ENCODE data around the gene PICALM.

Gene PICALM

GRCh38 chr11:85912414-85912813 lies 156.5 kb downstream of the PICALM start:
- no peaks in the 10 kb centered on the region for H4K20me1 ChIP-seq (ENCODE audit: insufficient read depth, low read length)
- H2AFZ ChIP-seq (ENCODE audit: low read depth, low read length) = no peak overlapping the region
- no peak overlapping the region for H3K27ac ChIP-seq (ENCODE audit: low read length)
- H3K79me2 ChIP-seq (ENCODE audit: insufficient read depth, low read length) = no peaks in the 10 kb centered on the region
- no peak overlapping the region for H3K4me2 ChIP-seq (ENCODE audit: insufficient read depth, low read length)
- no peak overlapping the region for H3K4me3 ChIP-seq (ENCODE audit: low read depth in 1 of 2, low read length in 2 of 2)
- peaks cover 9% of the 10 kb centered on the region for H3K27me3 ChIP-seq (ENCODE audit: insufficient read depth, low read length, poor library complexity)
- TF ChIP-seq EZH2 (IDR thresholded peaks at IDR 0.05; ENCODE audit: borderline replicate concordance, low read depth, low read length, severe bottlenecking) (no peak), CTCF (IDR thresholded peaks at IDR 0.05; ENCODE audit: borderline replicate concordance, extremely low read depth, low read length, poor library complexity, severe bottlenecking) (no peak)
- no peaks in the 10 kb centered on the region for H3K36me3 ChIP-seq (ENCODE audit: insufficient read depth, low read length)
- no peak for ATAC-seq (ENCODE audit: insufficient read depth, low read depth)
- no peak overlapping the region for H3K9ac ChIP-seq (ENCODE audit: low read depth, low read length)
- H3K9me3 ChIP-seq (ENCODE audit: insufficient read depth, low read length, severe bottlenecking) = no peaks in the 10 kb centered on the region
- no peak for DNase-seq
- no peaks in the 10 kb centered on the region for H3K4me1 ChIP-seq (ENCODE audit: insufficient read depth, low read length)
